ENCODE data around the gene GJA4.
"Not testable (repeated sequence)": the region's sequence is repeated elsewhere in the genome, so short reads cannot be mapped to it uniquely, and the experiment has no call there.

GJA4 gene

GRCh38 chr1:34761176-34761761 lies 31.5 kb upstream of the GJA4 start:
- H3K27ac Mint-ChIP-seq: no peak overlapping the region
- peaks cover 2% of the 10 kb centered on the region for H3K27me3 Mint-ChIP-seq
- no peaks in the 10 kb centered on the region for H3K9me3 Mint-ChIP-seq
- H3K4me1 Mint-ChIP-seq: no peaks in the 10 kb centered on the region
- no peak overlapping the region for H3K4me3 Mint-ChIP-seq
- no peaks in the 10 kb centered on the region for H3K36me3 Mint-ChIP-seq

DNA sequence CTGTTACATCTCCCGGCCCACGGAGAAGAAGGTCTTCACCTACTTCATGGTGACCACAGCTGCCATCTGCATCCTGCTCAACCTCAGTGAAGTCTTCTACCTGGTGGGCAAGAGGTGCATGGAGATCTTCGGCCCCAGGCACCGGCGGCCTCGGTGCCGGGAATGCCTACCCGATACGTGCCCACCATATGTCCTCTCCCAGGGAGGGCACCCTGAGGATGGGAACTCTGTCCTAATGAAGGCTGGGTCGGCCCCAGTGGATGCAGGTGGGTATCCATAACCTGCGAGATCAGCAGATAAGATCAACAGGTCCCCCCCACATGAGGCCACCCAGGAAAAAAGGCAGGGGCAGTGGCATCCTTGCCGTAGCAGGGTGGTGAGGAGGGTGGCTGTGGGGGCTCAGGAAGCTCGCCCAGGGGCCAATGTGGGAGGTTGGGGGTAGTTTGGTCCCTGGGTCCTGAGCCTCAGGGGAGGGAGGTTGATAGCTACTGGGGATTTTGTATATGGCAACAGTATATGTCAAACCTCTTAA lies 31.0 kb upstream of the GJA4 start:
- no peaks in the 10 kb centered on the region for H3K9me3 Mint-ChIP-seq
- no peaks in the 10 kb centered on the region for H3K36me3 Mint-ChIP-seq
- no peak overlapping the region for H3K4me3 Mint-ChIP-seq
- H3K27ac Mint-ChIP-seq: no peak overlapping the region
- peaks cover 2% of the 10 kb centered on the region for H3K27me3 Mint-ChIP-seq
- no peaks in the 10 kb centered on the region for H3K4me1 Mint-ChIP-seq

DNA sequence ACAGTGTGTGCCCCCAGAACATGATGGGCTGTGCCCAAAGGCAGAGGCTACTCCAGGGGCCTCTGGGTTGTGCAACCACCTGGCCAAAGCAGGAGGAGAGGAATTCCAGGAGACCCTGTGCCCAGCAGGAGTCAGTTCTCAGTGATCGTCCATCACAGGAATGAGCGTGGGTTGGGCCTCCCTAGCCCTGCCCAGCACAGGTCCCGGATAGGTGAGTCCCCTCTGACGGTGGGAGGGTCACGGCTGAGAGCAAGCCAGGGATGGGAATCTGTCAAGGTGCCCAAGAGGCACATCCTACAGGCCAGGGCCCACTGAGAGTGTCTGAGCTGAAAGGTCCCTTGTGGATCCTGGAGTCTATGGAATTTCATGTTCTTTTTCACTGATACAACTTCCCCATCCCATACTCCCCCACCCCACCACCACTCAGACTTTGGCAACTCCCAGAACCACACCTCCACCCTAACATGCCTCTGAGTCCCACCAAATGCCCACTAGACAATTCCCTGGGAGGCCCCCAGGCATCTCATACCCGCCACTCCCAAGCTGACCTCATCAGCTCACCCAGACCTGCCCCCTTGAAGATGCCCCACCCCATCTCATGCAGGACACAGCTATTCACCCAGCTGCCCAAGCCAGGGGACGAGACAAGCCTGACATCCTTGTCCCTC lies 30.2 kb upstream of the GJA4 start:
- H3K9me3 Mint-ChIP-seq: no peaks in the 10 kb centered on the region
- H3K36me3 Mint-ChIP-seq: no peaks in the 10 kb centered on the region
- no peak overlapping the region for H3K27ac Mint-ChIP-seq
- no peak overlapping the region for H3K4me3 Mint-ChIP-seq
- peaks cover 2% of the 10 kb centered on the region for H3K27me3 Mint-ChIP-seq
- no peaks in the 10 kb centered on the region for H3K4me1 Mint-ChIP-seq

GRCh38 chr1:34763142-34763781 lies 29.5 kb upstream of the GJA4 start:
- no peak overlapping the region for H3K27ac Mint-ChIP-seq
- H3K4me1 Mint-ChIP-seq: no peaks in the 10 kb centered on the region
- H3K4me3 Mint-ChIP-seq: no peak overlapping the region
- no peaks in the 10 kb centered on the region for H3K36me3 Mint-ChIP-seq
- H3K27me3 Mint-ChIP-seq: peaks cover 1% of the 10 kb centered on the region
- H3K9me3 Mint-ChIP-seq: no peaks in the 10 kb centered on the region

DNA sequence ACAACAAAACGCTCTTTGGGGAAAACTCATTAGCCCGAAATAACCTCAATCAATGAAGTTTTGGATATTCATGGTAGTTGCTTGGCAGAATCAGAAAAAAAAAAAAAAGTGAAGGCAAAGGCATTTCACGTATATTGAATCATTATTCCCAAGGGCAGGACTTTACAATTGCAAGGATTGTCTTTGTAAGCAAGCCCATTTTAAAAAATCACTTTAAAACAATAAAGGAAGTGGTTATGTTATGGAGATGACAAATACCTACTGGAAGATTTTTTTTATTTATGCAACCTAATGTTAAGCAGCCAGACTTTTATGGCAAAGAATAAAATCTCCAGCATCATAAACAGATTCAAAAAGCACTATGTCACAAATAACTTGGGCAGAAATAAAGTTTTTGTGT lies 23.9 kb upstream of the GJA4 start:
- no peak overlapping the region for H3K27ac Mint-ChIP-seq
- H3K4me1 Mint-ChIP-seq: no peaks in the 10 kb centered on the region
- no peaks in the 10 kb centered on the region for H3K9me3 Mint-ChIP-seq
- no peaks in the 10 kb centered on the region for H3K36me3 Mint-ChIP-seq
- H3K4me3 Mint-ChIP-seq: no peak overlapping the region
- H3K27me3 Mint-ChIP-seq: no peaks in the 10 kb centered on the region

GRCh38 chr1:34770891-34771504 lies 21.8 kb upstream of the GJA4 start:
- Mint-ChIP-seq H3K27me3 (no peaks in the 10 kb centered on the region), H3K4me1 (no peaks in the 10 kb centered on the region), H3K27ac (no peak overlapping the region), H3K4me3 (no peak overlapping the region), H3K36me3 (no peaks in the 10 kb centered on the region), H3K9me3 (no peaks in the 10 kb centered on the region)

GRCh38 chr1:34771573-34772371 lies 21.0 kb upstream of the GJA4 start:
- Mint-ChIP-seq H3K27me3 (no peaks in the 10 kb centered on the region), H3K4me1 (no peaks in the 10 kb centered on the region), H3K36me3 (no peaks in the 10 kb centered on the region), H3K4me3 (no peak overlapping the region), H3K27ac (no peak overlapping the region), H3K9me3 (no peaks in the 10 kb centered on the region)

GRCh38 chr1:34773114-34773513 lies 19.7 kb upstream of the GJA4 start:
- not testable (repeated sequence) for H3K36me3 Mint-ChIP-seq

GRCh38 chr1:34774957-34775356 lies 17.8 kb upstream of the GJA4 start:
- no peak overlapping the region for H3K4me3 Mint-ChIP-seq
- no peaks in the 10 kb centered on the region for H3K9me3 Mint-ChIP-seq
- H3K27me3 Mint-ChIP-seq: peaks cover 14% of the 10 kb centered on the region
- H3K4me1 Mint-ChIP-seq: no peaks in the 10 kb centered on the region
- H3K36me3 Mint-ChIP-seq: no peaks in the 10 kb centered on the region
- no peak overlapping the region for H3K27ac Mint-ChIP-seq

More at GRCh38 chr1:34773114-34773513, 19.7 kb upstream of the GJA4 start:
- H3K4me1 Mint-ChIP-seq, H3K27me3 Mint-ChIP-seq, H3K9me3 Mint-ChIP-seq, H3K27ac Mint-ChIP-seq, H3K4me3 Mint-ChIP-seq: not testable (repeated sequence)

DNA sequence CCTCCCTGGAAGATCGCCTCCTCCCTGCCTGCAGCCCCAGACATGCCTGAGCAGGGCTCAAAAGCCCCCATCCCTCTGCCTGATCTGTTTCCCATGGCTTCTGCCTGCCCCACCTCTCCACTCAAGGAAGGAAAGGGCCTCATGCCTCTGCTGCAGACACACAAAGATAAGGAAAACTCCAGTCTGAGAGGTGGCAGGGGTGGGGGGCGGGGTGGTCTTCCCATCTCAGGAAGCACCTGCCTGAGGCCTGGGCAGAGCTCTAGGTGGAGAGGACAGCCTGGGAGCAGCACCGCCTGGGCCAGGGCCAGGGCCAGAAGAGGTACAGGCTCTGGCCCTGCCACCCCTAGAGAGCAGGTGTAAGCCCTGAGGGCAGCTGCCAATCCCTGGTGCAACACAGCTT lies 15.9 kb upstream of the GJA4 start:
- Mint-ChIP-seq H3K4me1 (peaks cover 3% of the 10 kb centered on the region), H3K4me3 (no peak overlapping the region), H3K9me3 (no peaks in the 10 kb centered on the region), H3K27ac (no peak overlapping the region), H3K36me3 (no peaks in the 10 kb centered on the region), H3K27me3 (peaks cover 16% of the 10 kb centered on the region)

- Mint-ChIP-seq H3K4me1 (peaks cover 3% of the 10 kb centered on the region), H3K27ac (no peak overlapping the region), H3K27me3 (peaks cover 19% of the 10 kb centered on the region), H3K36me3 (no peaks in the 10 kb centered on the region), H3K4me3 (no peak overlapping the region), H3K9me3 (no peaks in the 10 kb centered on the region)
Observed at GRCh38 chr1:34777519-34778321, 15.1 kb upstream of the GJA4 start.

DNA sequence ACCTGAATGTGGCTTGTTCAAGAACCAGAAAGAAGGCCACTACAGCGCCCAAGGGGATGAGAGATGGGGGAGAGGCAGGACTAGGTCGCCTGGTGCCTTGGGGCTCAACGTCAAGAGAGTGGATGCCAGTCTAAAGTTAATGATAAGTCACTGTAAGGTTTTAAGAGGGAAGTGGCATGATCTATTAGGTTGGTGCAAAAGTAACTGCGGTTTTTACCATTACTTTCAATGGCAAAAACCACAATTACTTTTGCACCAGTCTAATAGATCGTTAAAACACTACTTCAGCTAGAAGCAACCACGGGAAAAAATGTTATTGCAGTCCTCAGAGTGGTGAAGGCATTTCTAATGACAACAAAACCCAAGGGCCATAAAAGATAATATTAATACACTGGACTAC lies 14.4 kb upstream of the GJA4 start:
- H3K27ac Mint-ChIP-seq: no peak overlapping the region
- no peaks in the 10 kb centered on the region for H3K9me3 Mint-ChIP-seq
- H3K27me3 Mint-ChIP-seq: peaks cover 22% of the 10 kb centered on the region
- H3K36me3 Mint-ChIP-seq: no peaks in the 10 kb centered on the region
- no peak overlapping the region for H3K4me3 Mint-ChIP-seq
- peaks cover 3% of the 10 kb centered on the region for H3K4me1 Mint-ChIP-seq

GRCh38 chr1:34779005-34779404 lies 13.8 kb upstream of the GJA4 start:
- H3K27ac Mint-ChIP-seq: no peak overlapping the region
- H3K4me1 Mint-ChIP-seq: peaks cover 3% of the 10 kb centered on the region
- no peak overlapping the region for H3K4me3 Mint-ChIP-seq
- H3K9me3 Mint-ChIP-seq: no peaks in the 10 kb centered on the region
- H3K27me3 Mint-ChIP-seq: peaks cover 22% of the 10 kb centered on the region
- no peaks in the 10 kb centered on the region for H3K36me3 Mint-ChIP-seq

- Mint-ChIP-seq H3K4me3 (no peak overlapping the region), H3K27me3 (peaks cover 22% of the 10 kb centered on the region), H3K9me3 (no peaks in the 10 kb centered on the region), H3K4me1 (peaks cover 3% of the 10 kb centered on the region), H3K36me3 (no peaks in the 10 kb centered on the region), H3K27ac (no peak overlapping the region)
Observed at GRCh38 chr1:34779526-34779925, 13.3 kb upstream of the GJA4 start.

- Mint-ChIP-seq H3K27ac (no peak overlapping the region), H3K36me3 (no peaks in the 10 kb centered on the region), H3K4me1 (peaks cover 3% of the 10 kb centered on the region), H3K9me3 (no peaks in the 10 kb centered on the region), H3K4me3 (no peak overlapping the region), H3K27me3 (peaks cover 22% of the 10 kb centered on the region)
Observed at GRCh38 chr1:34779962-34780361, 12.8 kb upstream of the GJA4 start.

All from activated naive CD4-positive, alpha-beta T cell treated with anti-CD3 and anti-CD28 coated beads, Interleukin-2, amount 50 U/mL, for 24 hours (primary cell).